Lower leg skin (tissue), 4 donors: ENCODE measurements around the gene ZNF710. TPM values are rescaled to one million over a fixed set of nuclear protein-coding genes. Genes with fewer than 3 reads are reported as not detected.

Experiments
- DNase-seq, 2 donors: peaks; one replicate each; pipeline ENCODE4 v3.0.0-alpha.2; 2019; ENCODE audit warnings: low spot score in 2 of 2
- H3K4me3 ChIP-seq: fragments of 200-600 bp; sonication (generic); 2 replicates; pipeline ENCODE4 v1.5.1; 2017; ENCODE audit warnings: mild to moderate bottlenecking, low read depth; ENCODE audit not compliant: poor library complexity, severe bottlenecking
- POLR2A ChIP-seq, 2 donors: fragments of 450-650 bp; IDR thresholded peaks; one replicate each; pipeline ENCODE4 v1.6.1; 2016 to 2017; ENCODE audit warnings: antibody characterized with exemption in 2 of 2, mild to moderate bottlenecking in 1 of 2, moderate library complexity in 1 of 2
- WGBS, 2 donors: methylation state at CpG; one replicate each; pipeline ENCODE4 v1.1.5; 2018; 5-methylcytosine and 5-hydroxymethylcytosine counted together
- intact Hi-C: fragments of 100-400 bp; cut with DNase I; formaldehyde crosslinking; loops from one replicate; pipeline ENCODE4 v1.15.0; 2023; ENCODE audit warnings: low total_unique reads
- total RNA-seq, 4 donors: library from RNA; depleted of rRNA; stranded (reverse); fragments of >200 nt; gene quantifications; one replicate each; pipeline ENCODE4 v1.1.0, GENCODE V29; 2016
- TF ChIP-seq, protein P1 (sequence below), 3 donors: fragments of 450-650 bp; IDR thresholded peaks; one replicate each; pipeline ENCODE4 v1.5.1; 2016; ENCODE audit warnings: antibody characterized with exemption in 3 of 3, mild to moderate bottlenecking in 3 of 3, moderate library complexity in 2 of 3

The ZNF710 gene
- total RNA-seq, 4 donors from 2014 or later = 27.2 to 34.3 (median 32.4) TPM

DNA sequence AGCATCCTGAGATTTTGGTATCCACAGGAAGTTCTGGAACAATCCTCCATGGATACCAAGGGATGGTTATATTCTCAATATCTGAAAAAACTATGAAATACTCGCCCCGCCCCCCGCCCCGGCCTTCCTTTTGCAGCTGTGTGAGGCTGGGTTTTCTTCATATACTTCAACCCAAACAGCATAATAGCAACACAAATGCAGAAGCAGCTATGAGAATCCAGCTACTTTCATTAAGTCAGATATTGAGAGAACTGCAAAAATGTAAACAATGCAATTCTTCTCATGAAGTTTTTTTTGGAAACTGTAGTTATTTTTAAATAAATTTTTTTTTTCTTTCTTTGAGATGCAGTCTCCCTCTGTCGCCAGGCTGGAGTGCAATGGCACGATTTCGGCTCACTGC lies 112.0 kb downstream of the ZNF710 start:
- no peak for DNase-seq
- intact Hi-C loops = no loop called here
- TF ChIP-seq, protein P1, sequence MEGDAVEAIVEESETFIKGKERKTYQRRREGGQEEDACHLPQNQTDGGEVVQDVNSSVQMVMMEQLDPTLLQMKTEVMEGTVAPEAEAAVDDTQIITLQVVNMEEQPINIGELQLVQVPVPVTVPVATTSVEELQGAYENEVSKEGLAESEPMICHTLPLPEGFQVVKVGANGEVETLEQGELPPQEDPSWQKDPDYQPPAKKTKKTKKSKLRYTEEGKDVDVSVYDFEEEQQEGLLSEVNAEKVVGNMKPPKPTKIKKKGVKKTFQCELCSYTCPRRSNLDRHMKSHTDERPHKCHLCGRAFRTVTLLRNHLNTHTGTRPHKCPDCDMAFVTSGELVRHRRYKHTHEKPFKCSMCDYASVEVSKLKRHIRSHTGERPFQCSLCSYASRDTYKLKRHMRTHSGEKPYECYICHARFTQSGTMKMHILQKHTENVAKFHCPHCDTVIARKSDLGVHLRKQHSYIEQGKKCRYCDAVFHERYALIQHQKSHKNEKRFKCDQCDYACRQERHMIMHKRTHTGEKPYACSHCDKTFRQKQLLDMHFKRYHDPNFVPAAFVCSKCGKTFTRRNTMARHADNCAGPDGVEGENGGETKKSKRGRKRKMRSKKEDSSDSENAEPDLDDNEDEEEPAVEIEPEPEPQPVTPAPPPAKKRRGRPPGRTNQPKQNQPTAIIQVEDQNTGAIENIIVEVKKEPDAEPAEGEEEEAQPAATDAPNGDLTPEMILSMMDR (IDR thresholded peaks at IDR 0.05) = no peak
- no peak for TF ChIP-seq POLR2A (IDR thresholded peaks at IDR 0.05)
- H3K4me3 ChIP-seq = no peak overlapping the region
- WGBS, 2 donors = 65 to 76% methylated on average over 7 of the region's 7 CpGs

DNA sequence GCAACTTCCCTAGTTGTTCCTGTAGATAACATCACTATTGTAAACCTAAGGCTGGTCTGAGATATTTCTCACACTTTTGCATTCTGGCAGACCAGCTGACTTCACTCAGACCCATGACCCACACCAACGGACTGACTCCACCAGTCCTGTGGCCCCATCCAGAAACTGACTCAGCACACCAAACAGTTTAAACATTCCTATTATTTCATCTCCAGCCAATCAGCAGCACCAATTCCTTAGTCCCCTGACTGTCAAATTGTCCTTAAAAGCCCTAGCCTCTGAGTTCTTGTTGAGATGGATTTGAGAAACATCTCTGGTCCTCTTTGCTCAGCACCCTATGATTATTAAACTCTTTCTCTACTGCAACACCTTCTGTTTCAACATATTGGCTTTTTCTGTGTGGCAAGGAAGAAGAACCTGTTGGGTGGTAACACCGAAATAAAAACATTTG lies 113.4 kb downstream of the ZNF710 start:
- 70 to 82% methylated on average over 2 of the region's 2 CpGs for WGBS, 2 donors
- no peak for DNase-seq
- no peak overlapping the region for H3K4me3 ChIP-seq
- intact Hi-C loops = no loop called here
- TF ChIP-seq POLR2A (IDR thresholded peaks at IDR 0.05) = no peak
- TF ChIP-seq, protein P1 (IDR thresholded peaks at IDR 0.05) = no peak

DNA sequence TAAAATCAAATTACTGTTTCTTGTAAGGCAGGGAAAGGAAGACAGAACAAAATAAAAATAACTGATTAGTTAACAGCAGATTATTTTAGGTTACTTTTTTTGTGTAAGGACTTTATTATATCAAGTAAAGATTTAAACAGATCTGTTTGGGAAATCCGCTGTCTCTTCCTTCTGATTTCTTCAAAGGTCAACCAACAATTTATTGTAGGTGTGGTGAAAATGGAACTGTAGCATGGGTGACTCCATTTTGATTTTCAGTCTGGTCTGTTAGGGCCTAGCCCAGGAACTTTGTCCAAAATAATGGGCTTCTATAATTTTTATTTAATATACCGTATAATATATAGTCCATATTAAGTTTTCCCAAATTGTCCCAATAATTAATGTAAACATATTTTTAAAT lies 114.7 kb downstream of the ZNF710 start:
- intact Hi-C loops = no loop called here
- 95 to 97% methylated on average over 2 of the region's 2 CpGs for WGBS, 2 donors
- H3K4me3 ChIP-seq = no peak overlapping the region
- no peak for DNase-seq
- TF ChIP-seq POLR2A (IDR thresholded peaks at IDR 0.05) = no peak
- TF ChIP-seq, protein P1 (IDR thresholded peaks at IDR 0.05) = no peak

DNA sequence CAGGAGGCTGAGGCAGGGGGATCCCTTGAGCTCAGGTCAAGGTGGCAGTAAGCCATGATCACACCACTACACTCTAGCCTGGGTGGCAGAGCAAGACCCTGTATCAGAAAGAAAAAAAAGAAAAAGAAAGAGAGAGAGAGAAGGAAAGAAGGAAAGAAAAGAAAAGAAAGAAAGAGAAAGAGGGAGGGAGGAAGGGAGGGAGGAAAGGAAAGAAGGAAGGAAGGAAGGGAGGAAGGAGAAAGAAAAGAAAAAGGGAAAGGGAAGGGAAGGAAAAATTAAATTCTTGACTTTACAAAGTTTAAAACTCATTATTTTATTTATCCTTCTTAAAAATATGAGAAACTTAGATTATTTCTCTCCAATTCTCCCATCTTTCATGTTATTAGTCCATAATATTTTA lies 118.2 kb downstream of the ZNF710 start:
- TF ChIP-seq, protein P1 (IDR thresholded peaks at IDR 0.05) = no peak
- TF ChIP-seq POLR2A (IDR thresholded peaks at IDR 0.05) = no peak
- intact Hi-C loops = no loop called here
- DNase-seq = no peak
- no peak overlapping the region for H3K4me3 ChIP-seq

DNA sequence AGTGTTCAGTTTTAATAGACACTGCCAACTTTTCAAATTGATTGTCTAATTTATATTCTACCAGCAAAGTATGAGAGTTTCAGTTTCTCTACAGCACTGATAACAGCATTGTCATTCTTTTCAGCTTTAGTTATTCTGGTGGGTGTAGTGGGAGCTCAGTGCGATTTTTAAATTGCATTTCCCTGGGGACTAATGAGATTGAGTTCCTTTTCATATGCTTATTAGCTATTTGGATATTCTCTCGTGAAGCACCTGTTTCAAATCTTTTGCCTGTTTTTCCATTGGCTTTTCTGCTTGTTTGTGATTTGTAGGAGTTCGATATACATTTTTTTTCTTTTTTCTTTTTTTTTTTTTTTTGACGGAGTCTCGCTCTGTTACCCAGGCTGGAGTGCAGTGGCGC lies 120.0 kb downstream of the ZNF710 start:
- no peak overlapping the region for H3K4me3 ChIP-seq
- DNase-seq = no peak
- 84 to 87% methylated on average over 6 of the region's 6 CpGs for WGBS, 2 donors
- TF ChIP-seq, protein P1 (IDR thresholded peaks at IDR 0.05) = no peak
- TF ChIP-seq POLR2A (IDR thresholded peaks at IDR 0.05) = no peak
- intact Hi-C loops = no loop called here

DNA sequence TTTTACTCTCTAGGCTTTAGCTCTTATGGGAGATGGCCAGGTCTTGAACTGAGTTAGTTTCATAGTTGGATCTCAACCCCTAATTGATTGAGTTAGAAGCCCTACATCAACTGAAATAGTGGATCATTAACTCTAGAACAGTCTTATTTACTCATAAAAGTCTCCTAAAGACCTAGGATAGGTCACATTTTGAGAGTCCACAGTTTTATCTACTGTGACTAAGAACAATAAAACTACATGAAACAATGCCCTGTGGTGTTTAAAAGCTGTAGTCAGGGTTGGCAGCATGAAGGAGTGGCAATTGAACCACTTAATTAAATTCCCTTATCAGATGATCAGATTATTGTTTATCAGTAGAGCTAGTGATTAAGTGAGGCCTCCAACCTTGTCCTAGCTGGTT lies 123.4 kb downstream of the ZNF710 start:
- DNase-seq = no peak
- intact Hi-C loops = no loop called here
- no peak for TF ChIP-seq POLR2A (IDR thresholded peaks at IDR 0.05)
- TF ChIP-seq, protein P1 (IDR thresholded peaks at IDR 0.05) = no peak
- no peak overlapping the region for H3K4me3 ChIP-seq
